HG02571 (cell line): ENCODE results near the gene FAM43A.

ENCODE experiments used
- ATAC-seq: cut with Tn5 transposase; IDR thresholded peaks from one replicate; pipeline ENCODE4 v1.9.1; 2021; ENCODE audit warnings: mild to moderate bottlenecking, moderate library complexity; ENCODE audit not compliant: unreplicated experiment

FAM43A gene

DNA sequence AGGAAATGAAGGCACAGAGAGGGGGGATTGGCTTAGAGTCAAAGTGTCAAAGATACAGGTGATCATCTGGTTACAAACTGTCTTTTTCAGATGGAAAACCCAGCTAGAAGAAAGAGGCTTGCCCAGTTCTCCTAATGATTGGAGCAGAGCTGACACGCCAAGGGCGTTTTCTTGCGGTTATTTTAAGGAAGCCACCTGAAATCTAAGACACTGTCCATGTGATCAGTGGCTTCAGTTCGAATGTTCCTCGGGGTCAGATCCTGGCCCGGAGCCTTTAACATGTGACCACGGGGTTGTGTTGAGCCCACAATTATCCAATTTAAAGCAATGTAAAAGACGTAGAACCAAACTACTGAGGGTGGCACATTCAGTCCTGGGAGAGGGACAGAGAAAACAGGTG, 19.5 kb downstream of the FAM43A start:
- ATAC-seq = no peak

DNA sequence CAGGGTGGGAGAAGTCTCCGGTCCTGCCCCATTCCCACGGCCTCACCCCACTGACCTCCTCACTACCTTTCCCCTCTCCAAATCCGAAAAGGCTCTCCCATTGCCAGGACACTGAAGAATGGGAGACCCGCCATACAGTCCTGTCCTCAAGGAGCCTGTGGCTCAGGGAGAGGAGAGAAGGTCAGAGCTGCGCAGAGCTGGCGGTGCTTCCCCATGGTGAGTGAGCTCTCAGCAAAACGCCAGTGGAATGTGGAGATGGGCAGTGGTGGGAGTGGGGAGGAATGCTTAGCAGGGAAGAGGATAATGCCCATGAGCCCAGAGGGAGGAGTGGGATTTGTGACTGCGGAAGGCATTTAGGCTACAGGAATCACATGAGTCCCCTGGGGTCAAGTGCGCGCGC, 20.1 kb downstream of the FAM43A start:
- ATAC-seq = no peak

GRCh38 chr3:194707147-194707540, 21.5 kb downstream of the FAM43A start:
- ATAC-seq = no peak

DNA sequence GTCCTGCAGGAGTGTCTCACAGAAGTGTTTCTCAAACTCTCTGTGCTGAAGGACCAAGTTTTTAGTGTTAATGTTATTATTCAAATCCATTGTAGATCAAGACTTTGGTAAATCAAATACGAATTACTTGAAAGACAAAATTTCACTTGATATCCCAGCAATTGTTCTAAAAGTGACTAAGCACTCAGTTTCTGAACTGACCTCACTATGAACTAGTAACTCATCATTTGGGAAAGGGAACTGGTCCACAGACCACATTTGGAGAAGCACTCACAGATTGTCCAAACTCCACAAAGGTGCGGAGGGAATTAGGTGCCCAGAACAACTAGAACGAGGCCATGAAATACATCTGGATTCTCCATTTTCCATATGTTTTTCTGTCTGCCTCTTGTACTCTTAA, 25.6 kb downstream of the FAM43A start:
- ATAC-seq = no peak

- ATAC-seq = no peak
These were observed 26.2 kb downstream of the FAM43A start for GRCh38 chr3:194711913-194712312.

DNA sequence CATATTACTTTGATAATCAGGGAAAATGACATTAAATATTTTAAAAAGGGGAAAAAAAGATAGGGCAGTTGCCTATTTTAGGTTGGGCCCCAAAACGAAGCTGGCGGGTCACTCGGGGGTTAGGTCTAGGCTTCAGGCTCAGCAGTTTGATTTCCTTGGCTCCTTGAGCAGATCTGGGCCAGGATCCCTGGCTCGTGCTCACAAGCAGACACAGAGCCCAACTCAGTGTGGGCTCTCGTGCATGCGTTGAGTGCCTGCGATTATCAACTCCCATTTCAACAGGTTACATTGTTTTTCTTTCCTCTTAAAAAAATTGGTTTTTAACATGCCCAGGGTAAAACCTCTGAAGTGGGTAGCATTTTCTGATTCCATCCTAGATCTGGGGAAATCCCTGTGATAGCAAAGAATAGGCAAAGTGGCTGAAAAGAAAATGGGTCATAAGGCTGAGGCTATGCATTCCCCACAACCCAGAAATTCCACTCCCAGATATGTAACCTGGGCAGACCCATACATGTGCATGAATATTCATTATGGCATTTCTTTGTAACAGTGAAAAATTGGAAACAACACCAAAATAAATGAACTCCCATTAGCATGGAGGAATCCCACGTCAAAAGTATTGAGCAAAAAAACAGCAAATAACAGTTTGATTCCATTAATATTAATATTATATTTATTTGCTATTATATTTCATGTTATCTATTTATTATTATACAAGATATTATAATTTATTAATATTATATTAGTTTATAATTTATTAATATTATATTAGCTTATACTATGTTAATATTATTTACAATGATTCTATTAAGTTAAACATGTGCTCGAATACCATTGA, 27.8 kb downstream of the FAM43A start:
- no peak for ATAC-seq

GRCh38 chr3:194714137-194714455, 28.4 kb downstream of the FAM43A start:
- ATAC-seq = no peak

GRCh38 chr3:194714564-194714963, 28.9 kb downstream of the FAM43A start:
- no peak for ATAC-seq

GRCh38 chr3:194715022-194715800, 29.5 kb downstream of the FAM43A start:
- ATAC-seq = no peak

DNA sequence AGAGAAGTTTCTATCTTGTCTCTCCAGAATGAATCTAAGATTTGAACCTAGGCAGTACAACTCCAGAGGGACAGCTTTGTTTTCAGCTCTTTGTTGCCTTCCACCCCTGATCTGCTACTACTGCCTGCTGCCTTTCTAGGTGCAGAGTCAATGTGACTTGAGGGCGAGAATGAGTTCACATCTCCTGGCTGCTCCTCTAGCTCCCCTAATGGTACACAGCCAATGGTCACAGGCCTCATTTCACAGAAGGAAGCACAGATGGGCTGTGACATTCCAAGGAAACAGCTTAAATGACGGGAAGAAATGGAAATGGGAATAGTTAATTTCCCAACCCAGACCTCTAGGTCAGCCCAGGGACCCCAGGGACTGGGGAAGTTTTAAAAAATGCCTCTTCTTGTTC, 32.4 kb downstream of the FAM43A start:
- no peak for ATAC-seq

DNA sequence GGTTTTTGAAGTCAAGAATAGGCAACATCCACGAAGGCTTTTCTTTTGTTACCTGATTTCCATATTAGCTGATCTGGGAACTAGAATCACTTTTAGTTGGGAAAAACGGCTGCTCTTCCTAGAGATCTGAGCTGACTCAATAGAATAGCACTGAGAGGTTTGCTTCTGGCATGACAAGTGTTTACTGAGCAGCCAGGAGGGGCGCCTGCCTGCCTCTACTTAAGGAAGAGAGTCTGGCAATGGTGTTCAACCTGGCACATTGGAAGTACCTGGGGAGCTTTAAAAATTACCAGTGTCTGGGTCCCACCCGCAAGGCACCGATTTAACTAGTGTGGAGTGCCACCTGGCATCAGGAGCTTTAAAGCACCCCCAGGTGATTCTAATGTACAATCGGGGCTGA, 34.4 kb downstream of the FAM43A start:
- no peak for ATAC-seq

- ATAC-seq = no peak
These were observed 38.3 kb downstream of the FAM43A start for GRCh38 chr3:194723846-194724618.

DNA sequence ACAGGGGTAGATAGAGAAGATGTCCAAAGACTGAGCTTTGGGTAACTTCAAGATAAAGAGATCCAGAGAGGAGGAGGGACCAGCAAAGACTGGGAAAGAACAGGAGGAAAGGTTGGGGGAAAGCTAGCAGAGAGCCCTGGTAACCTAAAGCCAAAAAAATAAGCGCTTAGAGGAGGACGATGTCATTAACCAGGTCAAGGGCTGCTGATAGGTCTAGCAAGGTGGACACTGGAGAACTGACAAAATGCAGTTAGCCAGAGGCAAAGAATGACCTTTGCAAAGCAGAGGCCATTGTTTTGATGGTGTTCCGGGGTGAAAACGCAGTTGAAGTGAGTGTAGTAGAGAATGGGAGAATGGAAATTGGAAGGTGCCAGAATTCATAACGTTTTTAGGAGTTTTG, 39.7 kb downstream of the FAM43A start:
- no peak for ATAC-seq

DNA sequence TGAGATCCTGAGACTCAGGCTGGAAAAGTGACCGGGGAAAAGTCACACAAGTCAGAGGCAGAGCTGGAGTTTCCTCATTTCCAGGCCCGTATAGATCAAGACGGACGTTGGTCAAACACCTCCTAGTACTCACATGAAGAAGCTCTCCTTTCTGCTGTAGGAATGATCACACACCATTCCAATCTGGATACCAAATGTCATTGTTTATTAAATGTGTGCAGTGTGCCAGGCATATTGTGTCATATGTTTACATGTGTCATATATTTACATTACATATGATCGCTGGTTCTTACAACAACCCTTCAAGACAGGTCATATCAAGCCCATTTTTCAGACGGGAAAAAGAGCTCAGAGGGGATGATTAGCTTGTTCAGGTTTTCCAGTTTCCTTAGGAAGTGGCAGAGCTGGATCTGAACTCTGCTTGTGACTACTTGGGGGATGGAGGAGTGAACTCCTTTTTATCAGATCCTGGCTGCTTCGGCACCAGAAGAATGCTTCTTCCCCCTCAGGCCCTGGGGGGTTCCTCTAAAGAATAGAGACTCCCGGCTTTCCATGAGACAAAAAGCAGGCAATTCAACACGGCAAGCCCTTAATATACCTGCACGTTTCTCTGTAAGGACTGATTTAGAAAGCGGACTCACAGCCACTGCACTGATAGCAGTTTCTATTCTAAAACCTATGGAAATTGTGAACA, 41.9 kb downstream of the FAM43A start:
- ATAC-seq = no peak

- ATAC-seq = no peak
These were observed 43.3 kb downstream of the FAM43A start for GRCh38 chr3:194728986-194729385.

DNA sequence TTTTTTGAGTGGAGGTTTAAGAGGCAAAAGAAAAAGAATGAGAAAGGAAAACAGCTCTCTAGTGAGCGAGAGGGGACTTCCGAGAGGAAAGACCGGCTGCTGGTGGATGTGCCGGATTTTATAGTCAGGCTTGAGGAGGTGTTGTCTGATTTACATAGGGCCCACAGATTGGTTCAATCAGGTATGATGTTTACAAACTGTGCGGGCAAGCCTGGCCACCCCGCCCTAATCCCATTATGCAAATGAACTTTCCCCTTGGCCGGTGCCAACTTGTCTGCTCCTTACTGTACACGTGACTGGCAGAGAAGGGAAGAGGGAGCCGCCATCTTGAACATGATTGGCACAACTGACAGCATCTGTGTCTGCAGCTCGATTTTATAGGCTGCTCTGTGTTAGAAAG, 44.7 kb downstream of the FAM43A start:
- ATAC-seq = no peak

- no peak for ATAC-seq
These were observed 45.9 kb downstream of the FAM43A start for GRCh38 chr3:194731506-194732073.

DNA sequence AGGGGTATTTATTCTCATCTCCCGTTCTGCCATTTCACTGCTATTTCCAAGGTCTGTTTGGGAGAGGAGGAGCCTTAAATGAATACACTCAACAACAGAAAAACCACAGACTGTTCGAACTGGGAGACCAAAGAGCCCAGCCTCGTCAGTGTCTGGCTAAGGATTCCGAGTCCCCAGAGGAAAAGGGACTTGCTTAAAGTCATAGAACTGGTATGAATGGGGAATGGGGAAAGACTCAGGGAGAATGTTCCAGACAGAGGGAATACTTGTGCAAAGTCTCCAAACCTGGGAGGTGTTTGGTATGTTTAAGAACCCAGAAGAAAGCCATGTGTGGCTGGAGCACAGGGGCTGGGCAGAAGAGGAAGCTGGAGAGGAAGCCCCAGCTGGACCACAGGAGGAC, 46.9 kb downstream of the FAM43A start:
- ATAC-seq = no peak

DNA sequence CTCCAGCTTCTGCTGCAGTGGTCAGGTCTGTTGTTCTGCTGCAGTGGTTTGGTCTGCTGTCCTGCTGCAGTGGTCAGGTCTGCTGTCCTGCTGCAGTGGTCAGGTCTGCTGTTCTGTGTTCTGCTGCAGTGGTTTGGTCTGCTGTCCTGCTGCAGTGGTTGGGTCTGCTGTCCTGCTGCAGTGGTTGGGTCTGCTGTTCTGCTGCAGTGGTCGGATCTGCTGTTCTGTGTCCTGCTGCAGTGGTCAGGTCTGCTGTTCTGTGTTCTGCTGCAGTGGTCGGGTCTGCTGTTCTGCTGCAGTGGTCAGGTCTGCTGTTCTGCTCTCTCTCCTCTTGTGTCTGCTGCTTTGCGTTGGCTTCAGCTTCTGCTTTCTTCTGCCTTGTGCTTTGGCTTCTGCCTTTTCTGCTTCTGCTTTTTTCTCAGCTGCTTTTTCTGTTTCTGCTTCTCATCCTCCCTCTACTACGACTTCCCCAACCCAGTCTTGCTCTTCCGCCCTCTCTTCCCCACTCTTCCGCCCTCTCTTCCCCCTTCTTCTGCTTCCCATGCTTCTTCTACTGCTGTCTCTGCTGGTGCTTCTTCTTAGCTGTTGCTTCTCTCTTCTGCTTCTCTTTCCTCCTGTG, 50.7 kb downstream of the FAM43A start:
- ATAC-seq = no peak

DNA sequence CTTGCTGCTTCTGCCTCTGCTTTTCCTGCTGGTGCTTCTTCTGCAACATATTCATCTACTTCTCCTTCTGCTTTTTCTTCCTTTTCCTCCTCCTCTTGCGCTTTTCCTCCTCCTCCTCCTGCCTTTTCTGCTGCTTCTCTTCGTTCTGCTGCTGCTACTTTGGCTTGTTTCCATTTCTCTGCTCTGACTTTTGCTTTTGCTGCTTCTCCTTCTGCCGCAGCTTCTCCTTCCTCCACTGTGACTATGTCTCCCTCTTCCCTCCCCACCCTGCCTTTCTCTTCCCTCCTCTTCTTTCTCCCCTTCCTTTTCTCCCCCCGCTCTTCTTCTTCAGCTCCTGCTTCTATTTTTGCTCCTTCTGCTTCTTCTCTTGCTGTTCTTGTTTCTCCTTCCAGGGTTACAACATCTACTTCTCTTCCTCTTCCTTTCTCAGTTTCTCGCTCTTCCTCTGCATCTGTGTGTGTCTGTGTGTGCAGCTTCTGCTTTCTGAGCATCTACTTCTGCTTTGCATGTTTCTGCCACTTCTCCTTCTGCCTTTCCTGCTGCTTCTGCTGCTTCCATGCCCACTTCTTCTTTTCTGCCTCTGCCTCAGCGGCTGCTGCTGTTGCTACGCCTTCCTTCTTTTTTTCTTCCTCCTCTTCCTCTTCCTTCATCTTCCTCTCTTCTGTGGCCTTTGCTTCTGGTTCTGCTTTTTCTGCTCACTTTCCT, 51.4 kb downstream of the FAM43A start:
- ATAC-seq = no peak
